HEK293T (cell line): ENCODE data around the gene ZFP2.
A peak's percentile ranks its signal among the peaks of the same experiment; 100 is the strongest.
"Not testable (repeated sequence)": the region's sequence is repeated elsewhere in the genome, so short reads cannot be mapped to it uniquely, and the experiment has no call there.

Experiments
- CTCF ChIA-PET: fragments of 350-600 bp; formaldehyde crosslinking; extraction: SDS; loops from one replicate; lab custom pipeline; 2021; ENCODE audit warnings: antibody characterized with exemption, inconsistent platforms; lab: Yijun Ruan, JAX
- POLR2A ChIA-PET: fragments of 350-600 bp; formaldehyde crosslinking; extraction: SDS; loops from one replicate; lab custom pipeline; 2020; ENCODE audit warnings: antibody characterized with exemption, inconsistent platforms; lab: Yijun Ruan, JAX
- DNase-seq: peaks from one replicate; pipeline ENCODE4 v3.0.0; 2012; ENCODE audit warnings: mixed read lengths; ENCODE audit errors: extremely low spot score
- ARNT ChIP-seq: fragments of 450-650 bp; IDR thresholded peaks from 2 replicates; pipeline ENCODE4 v1.6.1; 2017; ENCODE audit warnings: mild to moderate bottlenecking
- BHLHE40 ChIP-seq: fragments of 450-650 bp; IDR thresholded peaks from 2 replicates; pipeline ENCODE4 v1.6.1; 2016; ENCODE audit warnings: mild to moderate bottlenecking, moderate library complexity, borderline replicate concordance
- CTBP1 ChIP-seq: fragments of 450-650 bp; IDR thresholded peaks from 2 replicates; pipeline ENCODE4 v1.6.1; 2016; ENCODE audit warnings: borderline replicate concordance
- ELF4 ChIP-seq: fragments of 450-650 bp; IDR thresholded peaks from 2 replicates; pipeline ENCODE4 v1.6.1; 2017; ENCODE audit warnings: antibody characterized with exemption
- FOXA1 ChIP-seq: fragments of 450-650 bp; IDR thresholded peaks from 2 replicates; pipeline ENCODE4 v1.6.1; 2016; ENCODE audit warnings: mild to moderate bottlenecking
- FOXK2 ChIP-seq: fragments of 450-650 bp; IDR thresholded peaks from 2 replicates; pipeline ENCODE4 v1.6.1; 2016; ENCODE audit warnings: mild to moderate bottlenecking
- FOXM1 ChIP-seq: fragments of 450-650 bp; IDR thresholded peaks from 2 replicates; pipeline ENCODE4 v1.6.1; 2017; ENCODE audit warnings: mild to moderate bottlenecking, borderline replicate concordance
- HDGF ChIP-seq: fragments of 450-650 bp; IDR thresholded peaks from 2 replicates; pipeline ENCODE4 v1.6.1; 2017; ENCODE audit warnings: antibody characterized with exemption, borderline replicate concordance
- L3MBTL2 ChIP-seq: fragments of 450-650 bp; conservative IDR thresholded peaks from 2 replicates; pipeline ENCODE4 v1.6.1; 2016; ENCODE audit warnings: mild to moderate bottlenecking
- LEF1 ChIP-seq: fragments of 450-650 bp; IDR thresholded peaks from 2 replicates; pipeline ENCODE4 v1.6.1; 2017; ENCODE audit warnings: mild to moderate bottlenecking, borderline replicate concordance
- NFRKB ChIP-seq: fragments of 450-650 bp; IDR thresholded peaks from 2 replicates; pipeline ENCODE4 v1.6.1; 2016; ENCODE audit warnings: mild to moderate bottlenecking, moderate library complexity
- SP1 ChIP-seq: fragments of 450-650 bp; IDR thresholded peaks from 2 replicates; pipeline ENCODE4 v1.6.1; 2017
- SUZ12 ChIP-seq: fragments of 450-650 bp; IDR thresholded peaks from 2 replicates; pipeline ENCODE4 v1.6.1; 2016; ENCODE audit warnings: mild to moderate bottlenecking
- TARDBP ChIP-seq: fragments of 450-650 bp; IDR thresholded peaks from 2 replicates; pipeline ENCODE4 v1.6.1; 2016
- ZNF384 ChIP-seq: fragments of 450-650 bp; IDR thresholded peaks from 2 replicates; pipeline ENCODE4 v1.6.1; 2016
- TF ChIP-seq, protein P1 (sequence below): fragments of 450-650 bp; IDR thresholded peaks from 2 replicates; pipeline ENCODE4 v1.6.1; 2016

The ZFP2 gene

DNA sequence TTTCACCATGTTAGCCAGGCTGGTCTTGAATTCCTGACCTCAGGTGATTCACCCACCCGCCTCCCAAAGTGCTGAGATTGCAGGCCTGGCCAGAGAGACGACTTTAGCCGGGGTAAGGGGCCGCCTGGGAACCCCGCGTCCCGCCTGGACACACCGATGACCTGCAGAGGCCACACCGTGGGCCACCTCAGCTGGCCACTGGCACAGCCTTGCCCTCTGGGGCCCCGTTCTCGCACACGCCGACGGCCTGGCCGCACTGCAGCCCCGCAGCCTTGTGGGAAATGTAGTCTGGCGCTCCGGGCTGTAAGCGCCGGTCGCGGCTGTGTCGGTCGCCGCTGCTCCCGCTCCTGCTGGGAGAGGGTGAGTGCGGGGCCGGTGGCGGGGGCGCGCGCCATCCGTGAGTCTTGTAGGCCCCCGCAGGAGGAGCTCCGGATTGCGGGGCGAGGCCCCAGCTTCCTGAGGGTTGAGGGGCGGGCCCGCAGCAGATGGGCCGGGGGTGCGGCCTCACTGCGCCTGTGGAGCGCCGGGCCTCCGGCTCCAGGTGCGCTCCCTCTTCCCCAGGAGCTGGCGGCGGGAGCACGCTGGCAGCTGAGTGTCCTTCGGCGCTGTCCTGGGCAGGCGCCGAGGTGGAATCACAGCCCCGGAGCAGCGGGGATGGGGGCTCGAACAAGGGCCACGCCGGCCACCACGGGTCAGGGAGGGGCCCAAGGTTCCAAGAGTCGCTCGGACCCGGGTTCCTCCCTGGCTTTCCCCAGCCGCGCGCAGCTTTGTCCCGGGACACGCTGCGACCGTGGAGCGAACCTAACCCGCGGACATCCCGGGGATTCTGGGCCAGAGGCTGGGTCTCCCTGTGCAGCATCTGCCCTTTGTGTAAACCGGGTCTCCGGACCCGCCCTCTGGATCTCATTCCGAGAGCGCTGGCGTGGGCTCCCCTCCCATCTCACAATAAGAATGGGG lies at the start of gene ZFP2:
Gene ZFP2 (plus strand): TSS at position 299 of the 957 bp plus-strand sequence. CDS start 35,401 bp downstream, outside the sequence.
- POLR2A ChIA-PET, result no interaction called here
- no peak; the same call in 1 of the 2 replicates for TF ChIP-seq ELF4
- no peak for TF ChIP-seq FOXK2
- peak; percentile 51 for TF ChIP-seq L3MBTL2
- CTCF ChIA-PET, result no interaction called here
- peak; percentile 76 for DNase-seq

DNA sequence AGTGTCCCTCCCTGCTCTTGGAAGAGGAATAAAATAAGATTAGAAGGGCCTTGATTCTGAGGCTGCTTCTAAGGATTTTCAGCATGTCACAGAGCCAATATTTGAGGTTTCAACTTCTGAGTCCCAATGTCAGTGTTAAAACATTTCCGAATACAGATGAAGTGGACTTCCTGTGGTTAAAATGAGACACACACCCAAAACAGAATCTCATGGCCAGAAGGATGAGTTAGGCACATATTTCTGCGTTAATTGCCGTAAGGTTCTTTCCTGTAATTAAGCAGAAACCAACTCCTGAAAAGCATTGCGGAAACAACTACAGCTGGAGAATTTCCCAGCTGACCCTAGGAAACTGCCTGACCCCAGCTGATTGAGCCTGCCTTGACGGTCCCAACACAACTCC lies 46.4 kb upstream of the ZFP2 start:
- POLR2A ChIA-PET, result no interaction called here
- TF ChIP-seq SUZ12 (no peak), BHLHE40 (no peak), ARNT (no peak), ZNF384 (no peak), LEF1 (no peak), FOXM1 (no peak), FOXK2 (no peak)
- CTCF ChIA-PET, result no interaction called here
- no peak for DNase-seq

DNA sequence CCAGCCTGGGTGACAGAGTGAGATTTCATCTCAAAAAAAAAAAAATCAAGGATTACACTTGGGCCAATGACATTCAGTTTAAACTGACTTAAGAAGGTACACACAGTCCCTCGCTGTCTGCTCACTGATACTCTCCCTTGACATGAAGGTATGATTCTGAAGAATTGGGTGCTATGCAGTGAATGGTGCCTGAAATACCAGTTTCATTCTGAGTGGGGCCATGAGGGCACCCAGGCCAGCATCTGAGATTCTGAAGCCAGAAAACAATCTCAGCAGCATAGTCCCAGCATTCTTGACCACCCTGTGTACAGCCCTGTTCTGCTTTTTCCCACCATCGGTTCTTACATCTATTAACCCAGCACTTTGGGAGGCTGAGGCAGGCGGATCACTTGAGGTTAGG lies 43.8 kb upstream of the ZFP2 start:
- no peak for TF ChIP-seq ZNF384
- no peak for DNase-seq
- POLR2A ChIA-PET, result no interaction called here
- CTCF ChIA-PET, result interaction anchor here (0.7 kb wide), 1 partner anchor 204 kb away, joined by 3 read pairs; no protein-coding TSS in a partner anchor

DNA sequence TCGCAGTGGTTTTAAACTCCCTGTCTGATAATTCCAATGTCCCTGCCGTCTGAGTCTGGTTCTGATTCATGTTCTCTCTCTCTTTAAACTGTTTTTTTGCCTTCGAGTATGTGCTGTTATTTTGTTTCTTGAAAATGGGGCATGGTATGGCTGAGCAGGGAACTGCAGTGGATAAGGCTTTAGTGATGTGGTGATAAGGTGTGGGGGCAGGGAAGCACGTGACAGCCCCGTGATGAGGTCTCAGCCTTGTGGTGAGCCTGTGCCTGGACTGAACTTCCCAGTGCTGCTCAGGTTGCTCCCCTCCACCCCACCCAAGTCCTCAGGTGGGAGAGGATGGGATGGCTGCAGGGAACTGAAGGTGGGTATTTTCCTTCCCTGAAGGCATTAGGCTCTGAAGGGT lies 41.4 kb upstream of the ZFP2 start:
- CTCF ChIA-PET, result no interaction called here
- no peak for DNase-seq
- TF ChIP-seq LEF1 (no peak), FOXK2 (no peak), TARDBP (no peak)
- POLR2A ChIA-PET, result no interaction called here

DNA sequence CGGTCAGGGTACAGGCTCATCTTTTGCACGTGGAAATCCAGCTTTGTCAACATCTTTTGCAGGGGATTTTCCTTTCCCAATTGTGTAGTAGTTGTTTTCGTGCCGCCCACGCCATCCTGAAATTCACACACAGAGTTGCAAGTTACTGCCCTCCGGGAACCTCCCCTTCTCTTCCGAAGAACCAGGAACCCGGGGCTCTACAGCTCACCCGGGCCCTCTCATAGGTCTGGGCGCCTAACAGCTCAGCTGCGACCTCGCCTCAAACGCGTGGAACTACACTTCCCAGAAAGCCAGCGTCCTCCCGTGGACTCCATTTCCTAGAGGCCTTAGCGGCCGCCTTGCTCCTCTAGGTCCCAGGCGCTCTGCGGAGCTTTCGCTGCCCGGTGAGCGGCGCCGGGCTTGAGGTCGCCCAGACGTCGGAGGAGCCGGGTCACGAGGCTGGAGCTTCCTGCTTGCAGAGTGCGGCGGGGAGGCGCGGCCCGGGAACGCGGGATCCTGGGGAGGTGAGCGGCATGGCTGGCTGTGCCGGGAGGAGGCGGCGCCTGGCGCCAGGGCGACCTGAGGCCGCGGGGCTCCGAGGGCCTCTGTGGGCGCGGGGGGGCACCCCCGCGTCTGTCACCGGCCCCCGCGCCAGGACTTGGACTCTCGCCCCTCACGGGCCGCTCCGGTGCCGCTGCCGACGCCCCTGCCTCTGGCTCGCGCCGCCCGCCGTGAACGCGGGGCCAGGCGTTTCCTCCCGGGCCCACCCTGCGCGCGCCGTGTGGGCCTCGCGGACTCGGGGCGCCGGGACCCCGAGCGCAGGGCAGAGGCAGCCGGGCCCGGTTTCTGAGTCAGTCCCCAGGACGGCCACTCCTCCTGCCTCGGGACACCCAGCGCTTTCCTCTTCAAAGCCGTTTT lies 35.8 kb upstream of the ZFP2 start, which contains the start of gene ZNF354B:
Gene ZNF354B (plus strand): TSS at position 329 of the 897 bp plus-strand sequence. CDS start 1,095 bp downstream, outside the sequence.
- POLR2A ChIA-PET, result interaction anchor here (0.6 to 1.2 kb wide), 7 partner anchors 9 to 764 kb away, joined by 3 to 9 read pairs (median 3); partner anchors contain the start of genes HNRNPH1 and ZNF354A
- peak; percentile 94 for DNase-seq

DNA sequence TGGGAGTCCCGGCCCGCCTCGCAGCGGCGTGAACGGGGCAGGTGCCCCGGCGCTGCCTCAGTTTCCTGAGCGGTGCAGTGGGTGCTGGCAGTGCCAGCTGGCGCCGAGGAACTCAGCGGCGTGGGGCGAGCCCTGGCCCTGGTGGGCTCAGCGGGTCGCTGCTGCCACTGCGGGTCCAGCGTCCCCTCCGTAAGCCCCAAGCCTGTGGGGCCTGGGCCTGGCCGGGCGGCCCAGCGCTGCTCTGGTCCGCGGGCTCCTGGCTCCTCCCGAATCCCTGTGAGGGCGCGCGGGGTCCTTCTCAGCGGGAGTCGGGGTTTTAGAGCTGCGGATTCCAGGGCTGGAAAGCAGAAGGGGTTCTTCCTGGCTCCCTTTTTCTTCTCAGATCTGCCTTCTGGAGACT lies 35.1 kb upstream of the ZFP2 start:
- DNase-seq, POLR2A ChIA-PET, CTCF ChIA-PET: not testable (repeated sequence)

More for the DNA sequence above, 35.8 kb upstream of the ZFP2 start, which contains the start of gene ZNF354B:
- CTCF ChIA-PET, result interaction anchor here (0.7 to 1.5 kb wide), 2 partner anchors 129 to 577 kb away, joined by 4 to 10 read pairs; partner anchors contain the start of gene ZNF354A
- TF ChIP-seq CTBP1, result no peak
- peak; percentile 67; the same call in 1 of the 2 replicates for TF ChIP-seq SUZ12
- TF ChIP-seq BHLHE40, result no peak
- TF ChIP-seq L3MBTL2, result peak; percentile 92
- no peak for TF ChIP-seq FOXA1
- TF ChIP-seq LEF1, result no peak
- peak; percentile 58 for TF ChIP-seq ELF4

DNA sequence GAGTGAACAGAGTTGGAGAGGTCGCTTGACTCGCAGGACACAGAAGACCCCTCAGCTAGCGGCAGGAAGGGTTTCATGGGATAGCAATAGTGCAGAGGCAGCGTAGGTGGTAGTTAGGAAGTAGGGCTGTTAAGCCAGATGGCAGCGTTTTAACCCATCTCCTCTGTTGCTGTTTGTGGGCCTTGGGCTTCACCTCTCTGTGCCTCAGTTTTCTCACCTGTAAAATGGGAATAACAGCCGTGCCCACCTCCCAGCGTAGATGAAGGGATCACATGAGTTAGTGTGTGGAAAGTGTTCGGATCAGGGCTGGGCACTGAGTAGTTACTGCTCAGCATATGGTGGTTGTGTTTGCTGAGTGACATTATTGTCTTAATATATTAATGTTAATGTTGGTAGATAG lies 34.1 kb upstream of the ZFP2 start:
- DNase-seq, result no peak
- no peak for TF ChIP-seq FOXK2
- no peak for TF ChIP-seq NFRKB
- no peak for TF ChIP-seq LEF1
- TF ChIP-seq CTBP1, result no peak
- TF ChIP-seq ARNT, result no peak
- POLR2A ChIA-PET, result no interaction called here
- CTCF ChIA-PET, result no interaction called here

DNA sequence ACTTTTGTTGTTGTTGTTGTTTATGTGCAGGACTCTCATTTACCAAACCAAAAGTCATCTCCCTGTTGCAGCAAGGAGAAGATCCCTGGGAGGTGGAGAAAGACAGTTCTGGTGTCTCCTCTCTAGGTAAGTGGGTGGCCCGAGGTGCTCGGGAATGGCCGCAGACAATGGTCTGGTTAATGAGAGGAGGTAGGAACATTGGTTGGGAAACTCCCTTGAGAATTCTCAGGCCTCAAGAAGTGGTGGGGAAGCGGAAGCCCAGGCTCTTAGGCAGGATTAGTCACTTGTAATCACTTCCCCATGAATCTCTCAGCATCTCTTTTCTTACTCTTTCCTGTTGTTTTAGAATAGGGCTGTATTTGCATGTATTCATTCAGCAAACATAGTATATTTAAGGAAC lies 28.8 kb upstream of the ZFP2 start:
- ChIA-PET CTCF (no interaction called here), POLR2A (no interaction called here)
- TF ChIP-seq TARDBP, result no peak
- no peak for TF ChIP-seq CTBP1
- TF ChIP-seq ARNT, result no peak
- TF ChIP-seq FOXM1, result no peak
- no peak for TF ChIP-seq LEF1
- TF ChIP-seq SP1, result no peak
- TF ChIP-seq ELF4, result no peak
- no peak for TF ChIP-seq SUZ12
- TF ChIP-seq, protein P1, sequence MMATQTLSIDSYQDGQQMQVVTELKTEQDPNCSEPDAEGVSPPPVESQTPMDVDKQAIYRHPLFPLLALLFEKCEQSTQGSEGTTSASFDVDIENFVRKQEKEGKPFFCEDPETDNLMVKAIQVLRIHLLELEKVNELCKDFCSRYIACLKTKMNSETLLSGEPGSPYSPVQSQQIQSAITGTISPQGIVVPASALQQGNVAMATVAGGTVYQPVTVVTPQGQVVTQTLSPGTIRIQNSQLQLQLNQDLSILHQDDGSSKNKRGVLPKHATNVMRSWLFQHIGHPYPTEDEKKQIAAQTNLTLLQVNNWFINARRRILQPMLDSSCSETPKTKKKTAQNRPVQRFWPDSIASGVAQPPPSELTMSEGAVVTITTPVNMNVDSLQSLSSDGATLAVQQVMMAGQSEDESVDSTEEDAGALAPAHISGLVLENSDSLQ, result no peak
- TF ChIP-seq HDGF, result no peak
- TF ChIP-seq NFRKB, result no peak
- TF ChIP-seq FOXA1, result no peak
- TF ChIP-seq FOXK2, result no peak
- no peak for TF ChIP-seq L3MBTL2
- TF ChIP-seq BHLHE40, result no peak
- no peak for TF ChIP-seq ZNF384
- no peak for DNase-seq
